AG04450 (cell line): ENCODE data around the gene GPR148. TPM values are rescaled to one million over a fixed set of nuclear protein-coding genes. Genes with fewer than 3 reads are reported as not detected.

Experiments
- CTCF ChIA-PET: fragments of 300-600, 350-600 bp; formaldehyde crosslinking; extraction: SDS; loops from one replicate; lab custom pipeline; 2022; ENCODE audit warnings: antibody characterized with exemption, inconsistent platforms; lab: Charles Lee
- POLR2A ChIA-PET: fragments of 350-600 bp; formaldehyde crosslinking; extraction: SDS; loops from one replicate; lab custom pipeline; 2021; ENCODE audit warnings: antibody characterized with exemption, inconsistent platforms; lab: Yijun Ruan, JAX
- DNase-seq: peaks from one replicate; pipeline ENCODE4 v3.0.0-alpha.2; 2011; ENCODE audit warnings: low read depth, low spot score
- H3K27ac ChIP-seq: one replicate; pipeline ENCODE4 v1.5.1; 2012; ENCODE audit warnings: low read depth, low read length, control low read depth
- H3K27me3 ChIP-seq: one replicate; pipeline ENCODE4 v1.6.0; 2012; ENCODE audit warnings: low read length; ENCODE audit not compliant: control insufficient read depth, insufficient read depth
- H3K4me3 ChIP-seq: 2 replicates; pipeline ENCODE4 v1.5.1; 2011; ENCODE audit warnings: mild to moderate bottlenecking, low read depth, low read length, control low read depth
- H3K9me3 ChIP-seq: 2 replicates; pipeline ENCODE4 v1.5.1; 2012; ENCODE audit warnings: low read length; ENCODE audit not compliant: control insufficient read depth, insufficient read depth
- polyA plus RNA-seq: library from polyadenylated mRNA; depleted of rRNA; stranded (reverse); fragments of >200 nt; gene quantifications from 2 replicates; pipeline ENCODE4 v1.2.3, GENCODE V29; 2011; rRNA removed
- TF ChIP-seq, protein P1 (sequence below): IDR thresholded peaks from 2 replicates; pipeline ENCODE4 v1.5.1; 2011; ENCODE audit warnings: low read depth, low read length, control low read depth, inconsistent platforms

Gene GPR148
- polyA plus RNA-seq, 1 experiment, result not detected

DNA sequence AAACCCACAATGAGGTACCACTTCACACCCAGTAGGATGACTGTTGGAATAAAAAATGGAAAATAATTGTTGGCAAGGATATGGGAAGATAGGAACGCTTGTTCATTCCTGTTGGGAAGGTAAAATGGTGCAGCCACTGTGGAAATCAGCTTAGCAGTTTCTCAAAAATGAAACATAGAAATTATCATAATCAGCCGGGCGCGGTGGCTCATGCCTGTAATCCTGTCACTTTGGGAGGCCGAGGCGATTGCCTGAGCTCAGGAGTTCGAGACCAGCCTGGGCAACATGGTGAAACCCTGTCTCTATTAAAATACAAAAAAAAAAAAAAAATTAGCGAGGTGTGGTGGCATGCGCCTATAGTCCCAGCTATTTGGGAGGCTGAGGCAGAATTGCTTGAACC lies 49.9 kb downstream of the GPR148 start:
- Histone ChIP-seq H3K4me3 (no peak overlapping the region), H3K9me3 (no peaks in the 10 kb centered on the region), H3K27me3 (no peaks in the 10 kb centered on the region), H3K27ac (no peak overlapping the region)
- CTCF ChIA-PET, result no interaction called here
- DNase-seq, result no peak
- TF ChIP-seq, protein P1, sequence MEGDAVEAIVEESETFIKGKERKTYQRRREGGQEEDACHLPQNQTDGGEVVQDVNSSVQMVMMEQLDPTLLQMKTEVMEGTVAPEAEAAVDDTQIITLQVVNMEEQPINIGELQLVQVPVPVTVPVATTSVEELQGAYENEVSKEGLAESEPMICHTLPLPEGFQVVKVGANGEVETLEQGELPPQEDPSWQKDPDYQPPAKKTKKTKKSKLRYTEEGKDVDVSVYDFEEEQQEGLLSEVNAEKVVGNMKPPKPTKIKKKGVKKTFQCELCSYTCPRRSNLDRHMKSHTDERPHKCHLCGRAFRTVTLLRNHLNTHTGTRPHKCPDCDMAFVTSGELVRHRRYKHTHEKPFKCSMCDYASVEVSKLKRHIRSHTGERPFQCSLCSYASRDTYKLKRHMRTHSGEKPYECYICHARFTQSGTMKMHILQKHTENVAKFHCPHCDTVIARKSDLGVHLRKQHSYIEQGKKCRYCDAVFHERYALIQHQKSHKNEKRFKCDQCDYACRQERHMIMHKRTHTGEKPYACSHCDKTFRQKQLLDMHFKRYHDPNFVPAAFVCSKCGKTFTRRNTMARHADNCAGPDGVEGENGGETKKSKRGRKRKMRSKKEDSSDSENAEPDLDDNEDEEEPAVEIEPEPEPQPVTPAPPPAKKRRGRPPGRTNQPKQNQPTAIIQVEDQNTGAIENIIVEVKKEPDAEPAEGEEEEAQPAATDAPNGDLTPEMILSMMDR, result no peak
- POLR2A ChIA-PET, result no interaction called here

Other genes with a start within 250 kb of the GPR148 start
- not detected in 2 replicates for gene POTEI, start 219.7 kb upstream of the GPR148 start, polyA plus RNA-seq
- gene CFC1B, start 207.8 kb upstream of the GPR148 start, polyA plus RNA-seq, result not detected in 2 replicates
- not detected in 2 replicates for gene CFC1, start 129.5 kb upstream of the GPR148 start, polyA plus RNA-seq
- not detected in 2 replicates for gene POTEJ, start 117.6 kb upstream of the GPR148 start, polyA plus RNA-seq
- not detected in 2 replicates for gene AMER3, start 26.5 kb downstream of the GPR148 start, polyA plus RNA-seq
- 0.84 and 0.95 TPM in 2 replicates for gene ARHGEF4, start 107.8 kb downstream of the GPR148 start, polyA plus RNA-seq